Neural cell (in vitro differentiated cells): Measurements from ENCODE around the gene COL15A1.

Experiments
- CTCF ChIP-seq: fragments of 450-650 bp; IDR thresholded peaks from 2 replicates; pipeline ENCODE4 v1.5.1; 2014; ENCODE audit warnings: antibody characterized with exemption, mild to moderate bottlenecking, moderate library complexity; ENCODE audit not compliant: poor library complexity, severe bottlenecking
- EP300 ChIP-seq: fragments of 450-650 bp; conservative IDR thresholded peaks from 2 replicates; pipeline ENCODE4 v1.6.1; 2014; ENCODE audit warnings: antibody characterized with exemption, mild to moderate bottlenecking, moderate library complexity; ENCODE audit not compliant: poor library complexity, severe bottlenecking
- EZH2 ChIP-seq: fragments of 200-600, 300-800 bp; shearing (Covaris generic), sonication (generic); IDR thresholded peaks from 2 replicates; pipeline ENCODE4 v1.6.1; 2014; ENCODE audit warnings: antibody characterized with exemption, low read length, borderline replicate concordance, mild to moderate bottlenecking; ENCODE audit not compliant: insufficient read depth, poor library complexity, severe bottlenecking
- POLR2AphosphoS5 ChIP-seq: IDR thresholded peaks from 2 replicates; pipeline ENCODE4 v1.6.1; 2012
- REST ChIP-seq: IDR thresholded peaks from 2 replicates; pipeline ENCODE4 v1.6.1; 2012; ENCODE audit warnings: borderline replicate concordance

- TF ChIP-seq CTCF (no peak), EP300 (no peak), REST (no peak), POLR2AphosphoS5 (no peak), EZH2 (no peak)
Measured at GRCh38 chr9:98998441-98999151, 54.9 kb downstream of the COL15A1 start.
